H9 (cell line): Measurements from ENCODE around the gene DICER1. TPM values are rescaled to one million over a fixed set of nuclear protein-coding genes. Genes with fewer than 3 reads are reported as not detected.

Experiments
- DNase-seq: peaks from one replicate; pipeline ENCODE4 v3.0.0-alpha.2; 2017
- H2AFZ ChIP-seq: one replicate; pipeline ENCODE4 v1.6.1; 2013; ENCODE audit warnings: mild to moderate bottlenecking, low read length, control low read depth, moderate library complexity
- H2AK5ac ChIP-seq: 2 replicates; pipeline ENCODE4 v1.6.1; 2013; ENCODE audit warnings: low read length, control low read depth, mixed read lengths; ENCODE audit not compliant: insufficient read length
- H2BK120ac ChIP-seq: one replicate; pipeline ENCODE4 v1.6.1; 2013; ENCODE audit warnings: low read depth, mild to moderate bottlenecking, low read length, control low read depth, inconsistent platforms; ENCODE audit not compliant: poor library complexity, severe bottlenecking
- H2BK12ac ChIP-seq: 2 replicates; pipeline ENCODE4 v1.6.1; 2013; ENCODE audit warnings: low read length, control low read depth, mixed read lengths, low read depth; ENCODE audit not compliant: insufficient read length
- H2BK15ac ChIP-seq: 2 replicates; pipeline ENCODE4 v1.6.1; 2013; ENCODE audit warnings: low read depth, low read length, control low read depth
- H2BK20ac ChIP-seq: one replicate; pipeline ENCODE4 v1.6.1; 2013; ENCODE audit warnings: low read depth, mild to moderate bottlenecking, low read length, control low read depth, inconsistent platforms; ENCODE audit not compliant: poor library complexity, severe bottlenecking
- H2BK5ac ChIP-seq: 2 replicates; pipeline ENCODE4 v1.6.1; 2013; ENCODE audit warnings: low read length, control low read depth, mixed read lengths; ENCODE audit not compliant: insufficient read length
- H3K14ac ChIP-seq: 2 replicates; pipeline ENCODE4 v1.6.1; 2013; ENCODE audit warnings: low read length, control low read depth; ENCODE audit not compliant: insufficient read depth
- H3K18ac ChIP-seq: 2 replicates; pipeline ENCODE4 v1.6.1; 2013; ENCODE audit warnings: low read depth, mild to moderate bottlenecking, mixed read lengths, low read length, control low read depth; ENCODE audit not compliant: insufficient read length
- H3K23ac ChIP-seq: 2 replicates; pipeline ENCODE4 v1.6.1; 2013; ENCODE audit warnings: low read length, control low read depth, mixed read lengths, low read depth; ENCODE audit not compliant: insufficient read length
- H3K23me2 ChIP-seq: 2 replicates; pipeline ENCODE4 v1.6.1; 2013; ENCODE audit warnings: low read depth, mild to moderate bottlenecking, mixed read lengths, low read length, control low read depth; ENCODE audit not compliant: insufficient read length, poor library complexity, severe bottlenecking
- H3K27ac ChIP-seq: 2 replicates; pipeline ENCODE4 v1.5.1; 2013; ENCODE audit warnings: low read length, control low read depth, mixed read lengths, low read depth; ENCODE audit not compliant: insufficient read length
- H3K27me3 ChIP-seq: 2 replicates; pipeline ENCODE4 v1.6.1; 2013; ENCODE audit warnings: low read length, control low read depth, inconsistent platforms; ENCODE audit not compliant: insufficient read depth
- H3K4ac ChIP-seq: 2 replicates; pipeline ENCODE4 v1.6.1; 2013; ENCODE audit warnings: low read depth, mild to moderate bottlenecking, control low read depth, inconsistent platforms, low read length, moderate library complexity
- H3K4me1 ChIP-seq: 2 replicates; pipeline ENCODE4 v1.6.1; 2013; ENCODE audit warnings: low read length, control low read depth, inconsistent platforms; ENCODE audit not compliant: insufficient read depth
- H3K4me2 ChIP-seq: 2 replicates; pipeline ENCODE4 v1.6.1; 2013; ENCODE audit warnings: low read length, control low read depth, mixed read lengths; ENCODE audit not compliant: insufficient read length, insufficient read depth
- H3K56ac ChIP-seq: 2 replicates; pipeline ENCODE4 v1.6.1; 2013; ENCODE audit warnings: low read depth, mild to moderate bottlenecking, mixed read lengths, low read length, control low read depth; ENCODE audit not compliant: insufficient read length
- H3K79me1 ChIP-seq: 2 replicates; pipeline ENCODE4 v1.6.1; 2013; ENCODE audit warnings: low read depth, mild to moderate bottlenecking, moderate library complexity, low read length, control low read depth, inconsistent platforms; ENCODE audit not compliant: insufficient read depth, poor library complexity, severe bottlenecking
- H3K79me2 ChIP-seq: 2 replicates; pipeline ENCODE4 v1.6.1; 2013; ENCODE audit warnings: low read length, control low read depth, inconsistent platforms; ENCODE audit not compliant: insufficient read depth
- H3K9ac ChIP-seq: 2 replicates; pipeline ENCODE4 v1.6.1; 2013; ENCODE audit warnings: low read length, control low read depth, mixed read lengths; ENCODE audit not compliant: insufficient read length; ENCODE audit errors: extremely low read depth
- H3K9me3 ChIP-seq: one replicate; pipeline ENCODE4 v1.6.1; 2013; ENCODE audit warnings: low read depth, low read length, inconsistent platforms; ENCODE audit not compliant: control insufficient read depth
- H3T11ph ChIP-seq: one replicate; pipeline ENCODE4 v1.6.1; 2013; ENCODE audit warnings: mild to moderate bottlenecking, low read length, control low read depth, inconsistent platforms
- H4K20me1 ChIP-seq: one replicate; pipeline ENCODE4 v1.6.1; 2013; ENCODE audit not compliant: control insufficient read depth, insufficient read length, insufficient read depth
- H4K5ac ChIP-seq: 2 replicates; pipeline ENCODE4 v1.6.1; 2013; ENCODE audit warnings: low read depth, mild to moderate bottlenecking, mixed read lengths, low read length, control low read depth; ENCODE audit not compliant: insufficient read length
- H4K8ac ChIP-seq: replicated peaks from 2 replicates; pipeline ENCODE4 v1.6.1; 2013; ENCODE audit warnings: low read length, control low read depth, mixed read lengths, low read depth; ENCODE audit not compliant: insufficient read length
- H4K91ac ChIP-seq: 2 replicates; pipeline ENCODE4 v1.6.1; 2013; ENCODE audit warnings: low read depth, mild to moderate bottlenecking, moderate library complexity, mixed read lengths, low read length, control low read depth; ENCODE audit not compliant: insufficient read length
- H3K27ac Mint-ChIP-seq, 3 experiments: 2 replicates in 2 of 3; 3 replicates in 1 of 3; pipeline ENCODE4 v1.8.0; 2020 to 2021; ENCODE audit warnings: mixed read lengths in 3 of 3, mild to moderate bottlenecking in 1 of 3, moderate library complexity in 1 of 3
- H3K27me3 Mint-ChIP-seq: 2 replicates; pipeline ENCODE4 v1.8.0; 2021; ENCODE audit warnings: low read depth, mild to moderate bottlenecking, moderate library complexity, mixed read lengths
- H3K36me3 Mint-ChIP-seq, 3 experiments: 2 replicates in 2 of 3; 3 replicates in 1 of 3; pipeline ENCODE4 v1.8.0; 2020 to 2021; ENCODE audit warnings: low read depth in 3 of 3, mixed read lengths in 3 of 3; ENCODE audit not compliant: insufficient read depth in 1 of 3
- H3K4me1 Mint-ChIP-seq, 2 experiments: 2 replicates each; pipeline ENCODE4 v1.8.0; 2020; ENCODE audit warnings: mixed read lengths in 2 of 2
- H3K4me3 Mint-ChIP-seq, 2 experiments: 2 replicates in 1 of 2; 3 replicates in 1 of 2; pipeline ENCODE4 v1.8.0; 2020 to 2021; ENCODE audit warnings: mild to moderate bottlenecking in 2 of 2, mixed read lengths in 2 of 2, moderate library complexity in 1 of 2
- H3K9me3 Mint-ChIP-seq, 2 experiments: 2 replicates in 1 of 2; 3 replicates in 1 of 2; pipeline ENCODE4 v1.8.0; 2020; ENCODE audit warnings: mild to moderate bottlenecking in 2 of 2, mixed read lengths in 2 of 2, moderate library complexity in 1 of 2
- CTCF ChIP-seq: fragments of 200-600 bp; sonication (generic); conservative IDR thresholded peaks from 3 replicates; pipeline ENCODE4 v1.8.0; 2021; ENCODE audit warnings: antibody characterized with exemption, mild to moderate bottlenecking
- WGBS: extraction: QIAGEN DNeasy Blood & Tissue Kit; methylation state at CpG from one replicate; pipeline ENCODE4 v1.1.7; 2013; ENCODE audit warnings: missing lambda C conversion rate, low lambda C conversion rate, mixed read lengths; ENCODE audit not compliant: insufficient read length; ENCODE audit errors: extremely low coverage; 5-methylcytosine and 5-hydroxymethylcytosine counted together
- total RNA-seq: library from RNA; stranded (reverse); gene quantifications from 2 replicates; pipeline ENCODE4 v1.2.1, GENCODE V29; 2021

Gene DICER1
- total RNA-seq, 1 experiment from 2014 or later: 57.0 TPM

- Histone ChIP-seq H4K91ac (no peak overlapping the region), H3K23me2 (no peaks in the 10 kb centered on the region), H3K79me2 (peaks cover 36% of the 10 kb centered on the region; the same call in 1 of the 2 replicates), H3K4ac (no peak overlapping the region), H3K9ac (no peak overlapping the region), H3K9me3 (no peaks in the 10 kb centered on the region), H2BK15ac (no peak overlapping the region), H3K79me1 (peaks cover 4% of the 10 kb centered on the region), H3K18ac (no peak overlapping the region), H3K27me3 (no peaks in the 10 kb centered on the region), H2AK5ac (no peak overlapping the region), H2BK20ac (no peak overlapping the region), H3K23ac (no peak overlapping the region), H2BK12ac (no peak overlapping the region), H2BK120ac (no peak overlapping the region), H3K56ac (no peak overlapping the region), H2AFZ (no peak overlapping the region), H3K14ac (no peak overlapping the region), H3K4me2 (no peak overlapping the region), H4K5ac (no peak overlapping the region), H3T11ph (no peak overlapping the region), H4K20me1 (no peaks in the 10 kb centered on the region), H3K4me1 (peaks cover 12% of the 10 kb centered on the region; the same call in 1 of the 2 replicates), H3K27ac (no peak overlapping the region), H2BK5ac (no peak overlapping the region), H4K8ac (no peak overlapping the region)
- H3K36me3 Mint-ChIP-seq: peaks cover 6 to 14% (median 6%) of the 10 kb centered on the region in 3 experiments
- peaks cover 0 to 6% of the 10 kb centered on the region in 2 experiments; a peak in 2 of 5 replicates for H3K9me3 Mint-ChIP-seq
- WGBS: no CpG with 5 or more reads among the region's 2 CpGs
- H3K27ac Mint-ChIP-seq: 0 out of 7 replicates have a peak overlapping the region, but pooled peaks of 1 of the 3 experiments have one; percentile 59
- H3K27me3 Mint-ChIP-seq: no peaks in the 10 kb centered on the region
- H3K4me1 Mint-ChIP-seq: peaks cover 58 to 66% of the 10 kb centered on the region in 2 experiments
- TF ChIP-seq CTCF: no peak
- no peak for DNase-seq
- no peak overlapping the region for H3K4me3 Mint-ChIP-seq
Measured at GRCh38 chr14:95150910-95151309, 6.4 kb downstream of the DICER1 start.
